GM23338 (cell line): ENCODE measurements around the gene RC3H2. TPM values are rescaled to one million over a fixed set of nuclear protein-coding genes. Genes with fewer than 3 reads are reported as not detected.

Source experiments
- CREB1 ChIP-seq: fragments of 250-450 bp; sonication (Bioruptor Pico); IDR thresholded peaks from 2 replicates; pipeline ENCODE4 v1.5.0; 2020; ENCODE audit warnings: low read depth, mild to moderate bottlenecking, moderate library complexity
- EZH2 ChIP-seq: fragments of 200-600 bp; sonication (generic); IDR thresholded peaks from one replicate; pipeline ENCODE4 v1.8.0; 2017; ENCODE audit warnings: antibody characterized with exemption, mild to moderate bottlenecking, low read depth; ENCODE audit not compliant: unreplicated experiment
- EZH2phosphoT487 ChIP-seq: fragments of 200-600 bp; sonication (generic); IDR thresholded peaks from one replicate; pipeline ENCODE4 v1.8.1; 2018; ENCODE audit warnings: antibody characterized with exemption; ENCODE audit not compliant: unreplicated experiment
- NANOG ChIP-seq: IDR thresholded peaks from 2 replicates; pipeline ENCODE4 v1.6.1; 2016; ENCODE audit warnings: antibody characterized with exemption, borderline replicate concordance
- POLR2AphosphoS5 ChIP-seq: IDR thresholded peaks from 2 replicates; pipeline ENCODE4 v1.6.1; 2016; ENCODE audit warnings: antibody characterized with exemption, low read depth
- STAT1 ChIP-seq: IDR thresholded peaks from one replicate; pipeline ENCODE4 v1.6.1; 2016; ENCODE audit warnings: antibody characterized with exemption; ENCODE audit not compliant: unreplicated experiment
- ZNF331 ChIP-seq: fragments of 250-450 bp; sonication (Bioruptor Pico); IDR thresholded peaks from 2 replicates; pipeline ENCODE4 v1.5.0; 2020; ENCODE audit warnings: low read depth, mild to moderate bottlenecking, moderate library complexity
- polyA plus RNA-seq: library from polyadenylated mRNA; unstranded; fragments of >200 nt; fragmentation: Nextera tagmentation; extraction: Ambion mirVana; gene quantifications from 2 replicates; pipeline ENCODE4 v1.2.1, GENCODE V29; 2016
- total RNA-seq: library from RNA; depleted of rRNA; stranded (reverse); fragments of >200 nt; shearing (Covaris generic); gene quantifications from 2 replicates; pipeline ENCODE4 v1.2.3, GENCODE V29; 2014
- TF ChIP-seq, protein P1 (sequence below): fragments of 250-450 bp; sonication (Bioruptor Pico); IDR thresholded peaks from 2 replicates; pipeline ENCODE4 v1.5.0; 2020; ENCODE audit warnings: mild to moderate bottlenecking, moderate library complexity
- TF ChIP-seq, protein P2 (sequence below): IDR thresholded peaks from 2 replicates; pipeline ENCODE4 v1.6.1; 2016; ENCODE audit warnings: antibody characterized with exemption
- TF ChIP-seq, protein P3 (sequence below), 2 experiments: fragments of 200-600 bp in 1 of 2; sonication (generic) in 1 of 2; conservative IDR thresholded peaks; 2 replicates each; pipeline versions ENCODE4 v1.5.1 to v1.6.1; 2016 to 2017; ENCODE audit warnings: antibody characterized with exemption in 2 of 2, low read depth in 2 of 2, mild to moderate bottlenecking in 2 of 2, moderate library complexity in 1 of 2

RC3H2 gene
- total and polyA plus RNA-seq, 2 experiments from 2014 or later: 24.9 to 37.5 TPM

DNA sequence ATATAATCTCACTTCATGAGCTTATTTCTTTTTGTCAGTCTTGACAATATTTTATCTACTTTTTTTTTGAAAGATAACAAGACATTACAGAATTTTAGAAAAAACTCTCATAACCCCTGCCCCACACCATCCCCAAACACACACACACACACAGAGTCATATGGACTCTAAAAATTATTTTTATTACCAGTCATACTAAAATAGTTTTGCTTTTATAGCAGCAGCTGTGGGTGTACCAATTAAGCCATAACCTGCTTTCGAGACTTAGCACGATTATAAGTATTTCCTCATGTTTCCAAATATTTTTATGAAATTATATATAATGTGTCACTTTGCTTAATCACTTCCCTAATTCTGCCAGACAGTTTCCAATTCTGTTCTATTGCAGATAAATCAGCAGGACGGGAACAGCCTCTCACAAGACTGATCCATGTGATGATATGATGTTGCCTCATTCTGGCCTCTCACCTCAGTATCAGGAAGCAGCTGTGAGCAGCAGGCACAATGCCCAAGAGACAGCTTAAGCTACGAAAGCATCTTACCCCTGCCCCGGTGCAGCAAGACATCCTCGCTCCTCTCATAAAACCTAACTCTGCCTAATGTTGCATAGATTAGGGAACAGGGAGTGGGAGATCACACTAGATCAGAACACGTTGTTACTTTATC lies 83.7 kb downstream of the RC3H2 start (continued):
- TF ChIP-seq, protein P1, sequence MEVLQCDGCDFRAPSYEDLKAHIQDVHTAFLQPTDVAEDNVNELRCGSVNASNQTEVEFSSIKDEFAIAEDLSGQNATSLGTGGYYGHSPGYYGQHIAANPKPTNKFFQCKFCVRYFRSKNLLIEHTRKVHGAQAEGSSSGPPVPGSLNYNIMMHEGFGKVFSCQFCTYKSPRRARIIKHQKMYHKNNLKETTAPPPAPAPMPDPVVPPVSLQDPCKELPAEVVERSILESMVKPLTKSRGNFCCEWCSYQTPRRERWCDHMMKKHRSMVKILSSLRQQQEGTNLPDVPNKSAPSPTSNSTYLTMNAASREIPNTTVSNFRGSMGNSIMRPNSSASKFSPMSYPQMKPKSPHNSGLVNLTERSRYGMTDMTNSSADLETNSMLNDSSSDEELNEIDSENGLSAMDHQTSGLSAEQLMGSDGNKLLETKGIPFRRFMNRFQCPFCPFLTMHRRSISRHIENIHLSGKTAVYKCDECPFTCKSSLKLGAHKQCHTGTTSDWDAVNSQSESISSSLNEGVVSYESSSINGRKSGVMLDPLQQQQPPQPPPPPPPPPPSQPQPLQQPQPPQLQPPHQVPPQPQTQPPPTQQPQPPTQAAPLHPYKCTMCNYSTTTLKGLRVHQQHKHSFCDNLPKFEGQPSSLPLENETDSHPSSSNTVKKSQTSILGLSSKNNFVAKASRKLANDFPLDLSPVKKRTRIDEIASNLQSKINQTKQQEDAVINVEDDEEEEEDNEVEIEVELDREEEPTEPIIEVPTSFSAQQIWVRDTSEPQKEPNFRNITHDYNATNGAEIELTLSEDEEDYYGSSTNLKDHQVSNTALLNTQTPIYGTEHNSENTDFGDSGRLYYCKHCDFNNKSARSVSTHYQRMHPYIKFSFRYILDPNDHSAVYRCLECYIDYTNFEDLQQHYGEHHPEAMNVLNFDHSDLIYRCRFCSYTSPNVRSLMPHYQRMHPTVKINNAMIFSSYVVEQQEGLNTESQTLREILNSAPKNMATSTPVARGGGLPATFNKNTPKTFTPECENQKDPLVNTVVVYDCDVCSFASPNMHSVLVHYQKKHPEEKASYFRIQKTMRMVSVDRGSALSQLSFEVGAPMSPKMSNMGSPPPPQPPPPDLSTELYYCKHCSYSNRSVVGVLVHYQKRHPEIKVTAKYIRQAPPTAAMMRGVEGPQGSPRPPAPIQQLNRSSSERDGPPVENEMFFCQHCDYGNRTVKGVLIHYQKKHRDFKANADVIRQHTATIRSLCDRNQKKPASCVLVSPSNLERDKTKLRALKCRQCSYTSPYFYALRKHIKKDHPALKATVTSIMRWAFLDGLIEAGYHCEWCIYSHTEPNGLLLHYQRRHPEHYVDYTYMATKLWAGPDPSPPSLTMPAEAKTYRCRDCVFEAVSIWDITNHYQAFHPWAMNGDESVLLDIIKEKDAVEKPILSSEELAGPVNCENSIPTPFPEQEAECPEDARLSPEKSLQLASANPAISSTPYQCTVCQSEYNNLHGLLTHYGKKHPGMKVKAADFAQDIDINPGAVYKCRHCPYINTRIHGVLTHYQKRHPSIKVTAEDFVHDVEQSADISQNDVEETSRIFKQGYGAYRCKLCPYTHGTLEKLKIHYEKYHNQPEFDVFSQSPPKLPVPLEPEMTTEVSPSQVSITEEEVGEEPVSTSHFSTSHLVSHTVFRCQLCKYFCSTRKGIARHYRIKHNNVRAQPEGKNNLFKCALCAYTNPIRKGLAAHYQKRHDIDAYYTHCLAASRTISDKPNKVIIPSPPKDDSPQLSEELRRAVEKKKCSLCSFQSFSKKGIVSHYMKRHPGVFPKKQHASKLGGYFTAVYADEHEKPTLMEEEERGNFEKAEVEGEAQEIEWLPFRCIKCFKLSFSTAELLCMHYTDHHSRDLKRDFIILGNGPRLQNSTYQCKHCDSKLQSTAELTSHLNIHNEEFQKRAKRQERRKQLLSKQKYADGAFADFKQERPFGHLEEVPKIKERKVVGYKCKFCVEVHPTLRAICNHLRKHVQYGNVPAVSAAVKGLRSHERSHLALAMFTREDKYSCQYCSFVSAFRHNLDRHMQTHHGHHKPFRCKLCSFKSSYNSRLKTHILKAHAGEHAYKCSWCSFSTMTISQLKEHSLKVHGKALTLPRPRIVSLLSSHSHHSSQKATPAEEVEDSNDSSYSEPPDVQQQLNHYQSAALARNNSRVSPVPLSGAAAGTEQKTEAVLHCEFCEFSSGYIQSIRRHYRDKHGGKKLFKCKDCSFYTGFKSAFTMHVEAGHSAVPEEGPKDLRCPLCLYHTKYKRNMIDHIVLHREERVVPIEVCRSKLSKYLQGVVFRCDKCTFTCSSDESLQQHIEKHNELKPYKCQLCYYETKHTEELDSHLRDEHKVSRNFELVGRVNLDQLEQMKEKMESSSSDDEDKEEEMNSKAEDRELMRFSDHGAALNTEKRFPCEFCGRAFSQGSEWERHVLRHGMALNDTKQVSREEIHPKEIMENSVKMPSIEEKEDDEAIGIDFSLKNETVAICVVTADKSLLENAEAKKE (CRISPR knock-in tag): no peak
- TF ChIP-seq CREB1 (CRISPR knock-in tag) (no peak), NANOG (no peak), EZH2 (no peak), STAT1 (no peak), EZH2phosphoT487 (no peak), ZNF331 (no peak), POLR2AphosphoS5 (no peak)
- TF ChIP-seq, protein P2, sequence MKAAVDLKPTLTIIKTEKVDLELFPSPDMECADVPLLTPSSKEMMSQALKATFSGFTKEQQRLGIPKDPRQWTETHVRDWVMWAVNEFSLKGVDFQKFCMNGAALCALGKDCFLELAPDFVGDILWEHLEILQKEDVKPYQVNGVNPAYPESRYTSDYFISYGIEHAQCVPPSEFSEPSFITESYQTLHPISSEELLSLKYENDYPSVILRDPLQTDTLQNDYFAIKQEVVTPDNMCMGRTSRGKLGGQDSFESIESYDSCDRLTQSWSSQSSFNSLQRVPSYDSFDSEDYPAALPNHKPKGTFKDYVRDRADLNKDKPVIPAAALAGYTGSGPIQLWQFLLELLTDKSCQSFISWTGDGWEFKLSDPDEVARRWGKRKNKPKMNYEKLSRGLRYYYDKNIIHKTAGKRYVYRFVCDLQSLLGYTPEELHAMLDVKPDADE: no peak
- TF ChIP-seq, protein P3, sequence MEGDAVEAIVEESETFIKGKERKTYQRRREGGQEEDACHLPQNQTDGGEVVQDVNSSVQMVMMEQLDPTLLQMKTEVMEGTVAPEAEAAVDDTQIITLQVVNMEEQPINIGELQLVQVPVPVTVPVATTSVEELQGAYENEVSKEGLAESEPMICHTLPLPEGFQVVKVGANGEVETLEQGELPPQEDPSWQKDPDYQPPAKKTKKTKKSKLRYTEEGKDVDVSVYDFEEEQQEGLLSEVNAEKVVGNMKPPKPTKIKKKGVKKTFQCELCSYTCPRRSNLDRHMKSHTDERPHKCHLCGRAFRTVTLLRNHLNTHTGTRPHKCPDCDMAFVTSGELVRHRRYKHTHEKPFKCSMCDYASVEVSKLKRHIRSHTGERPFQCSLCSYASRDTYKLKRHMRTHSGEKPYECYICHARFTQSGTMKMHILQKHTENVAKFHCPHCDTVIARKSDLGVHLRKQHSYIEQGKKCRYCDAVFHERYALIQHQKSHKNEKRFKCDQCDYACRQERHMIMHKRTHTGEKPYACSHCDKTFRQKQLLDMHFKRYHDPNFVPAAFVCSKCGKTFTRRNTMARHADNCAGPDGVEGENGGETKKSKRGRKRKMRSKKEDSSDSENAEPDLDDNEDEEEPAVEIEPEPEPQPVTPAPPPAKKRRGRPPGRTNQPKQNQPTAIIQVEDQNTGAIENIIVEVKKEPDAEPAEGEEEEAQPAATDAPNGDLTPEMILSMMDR (conservative IDR thresholded peaks at IDR 0.05; ENCODE audit: low read depth in 2 of 2): no peak
